Sigmoid colon (tissue), 7 donors: Measurements from ENCODE around the gene PHF20. TPM values are rescaled to one million over a fixed set of nuclear protein-coding genes. Genes with fewer than 3 reads are reported as not detected.
"Not testable (repeated sequence)": the region's sequence is repeated elsewhere in the genome, so short reads cannot be mapped to it uniquely, and the experiment has no call there.

Experiments
- DNase-seq: peaks from one replicate; pipeline ENCODE4 v3.0.0-alpha.2; 2019
- H3K27ac ChIP-seq, 4 donors: fragments of 200-600 bp; sonication (generic); one replicate each; pipeline ENCODE4 v1.5.1; 2016 to 2019; ENCODE audit warnings: mild to moderate bottlenecking in 1 of 4
- H3K27me3 ChIP-seq, 3 donors: fragments of 200-600 bp; sonication (generic); one replicate each; pipeline ENCODE4 v1.5.1; 2019; ENCODE audit warnings: mild to moderate bottlenecking in 1 of 3
- H3K36me3 ChIP-seq, 4 donors: fragments of 200-600 bp; sonication (generic); one replicate each; pipeline ENCODE4 v1.5.1; 2016 to 2019
- H3K4me1 ChIP-seq, 4 donors: fragments of 200-600 bp; sonication (generic); one replicate each; pipeline ENCODE4 v1.5.1; 2017 to 2019
- H3K4me3 ChIP-seq, 4 donors: fragments of 200-600 bp; sonication (generic); one replicate each; pipeline ENCODE4 v1.5.1; 2017 to 2019; ENCODE audit warnings: mild to moderate bottlenecking in 2 of 4, moderate library complexity in 1 of 4
- H3K9me3 ChIP-seq, 4 donors: fragments of 200-600 bp in 3 of 4; sonication (generic) in 3 of 4; one replicate each; pipeline versions ENCODE4 v1.5.1 to v1.6.1; 2013 to 2019
- EP300 ChIP-seq, 4 donors: sonication (generic); formaldehyde crosslinking; IDR thresholded peaks; one replicate each; pipeline ENCODE4 v1.6.1; 2017; ENCODE audit warnings: antibody characterized with exemption in 4 of 4
- POLR2A ChIP-seq, 2 donors: fragments of 450-650 bp; IDR thresholded peaks; one replicate each; pipeline ENCODE4 v1.6.1; 2016; ENCODE audit warnings: antibody characterized with exemption in 2 of 2, mild to moderate bottlenecking in 2 of 2, moderate library complexity in 2 of 2
- POLR2AphosphoS5 ChIP-seq, 4 donors: sonication (generic); formaldehyde crosslinking; IDR thresholded peaks; one replicate each; pipeline ENCODE4 v1.6.1; 2017; ENCODE audit warnings: antibody characterized with exemption in 4 of 4
- WGBS, 2 donors: extraction: QIAGEN DNeasy Blood & Tissue Kit; methylation state at CpG; one replicate each; pipeline ENCODE4 v1.1.7; 2013; 5-methylcytosine and 5-hydroxymethylcytosine counted together
- intact Hi-C: fragments of 100-400 bp; cut with DNase I; formaldehyde crosslinking; loops from one replicate; pipeline ENCODE4 v1.15.1; 2023
- polyA plus RNA-seq, 3 donors: library from polyadenylated mRNA; stranded (reverse); fragments of 200-250 nt; gene quantifications; one replicate each; pipeline ENCODE4 v1.2.3, GENCODE V29; 2013
- total RNA-seq, 4 donors: library from RNA; depleted of rRNA; stranded (reverse); fragments of >200 nt; gene quantifications; one replicate each; pipeline ENCODE4 v1.1.0, GENCODE V29; 2016
- TF ChIP-seq, protein P1 (sequence below), 4 experiments: fragments of 450-650 bp in 3 of 4; fragments of 200-600 bp in 1 of 4; IDR thresholded peaks; one replicate each; pipeline ENCODE4 v1.5.1; 2016 to 2019; ENCODE audit warnings: antibody characterized with exemption in 4 of 4, mild to moderate bottlenecking in 3 of 4, moderate library complexity in 2 of 4
- donor health status: healthy with polysubstance abuse.
- donor health status: Bipolar disorder and iron deficiency.
- donor health status: healthy.

PHF20 gene
- total and polyA plus RNA-seq, 7 donors, result 10.8 to 49.7 (median 41.0) TPM

DNA sequence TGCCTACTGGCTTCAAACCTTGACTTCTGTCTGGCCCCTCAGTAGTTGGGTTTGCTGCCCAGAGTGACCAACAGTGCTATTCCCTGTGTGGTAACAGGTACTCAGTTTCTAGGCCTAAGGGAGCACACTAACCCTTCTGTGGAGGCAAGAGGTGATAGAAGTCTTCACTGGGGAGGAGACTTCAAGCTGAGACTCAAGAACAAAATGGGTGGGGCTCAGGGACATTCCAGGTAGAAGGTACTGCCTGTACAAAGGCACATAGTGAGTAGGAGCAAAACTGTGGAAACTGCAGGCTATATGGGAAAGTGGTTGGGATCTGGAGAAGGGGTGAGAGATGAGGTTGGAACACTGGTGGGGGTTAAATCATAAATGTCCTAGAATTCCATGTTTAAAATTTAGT lies 184.8 kb downstream of the PHF20 start:
- Histone ChIP-seq H3K27me3 (no peaks in the 10 kb centered on the region), H3K4me1 (peaks cover 0 to 30% (median 24%) of the 10 kb centered on the region in 4 donors), H3K9me3 (no peaks in the 10 kb centered on the region), H3K4me3 (no peak overlapping the region), H3K27ac (no peak overlapping the region), H3K36me3 (no peaks in the 10 kb centered on the region)
- TF ChIP-seq POLR2AphosphoS5 (IDR thresholded peaks at IDR 0.05) (no peak), POLR2A (IDR thresholded peaks at IDR 0.05) (no peak), EP300 (IDR thresholded peaks at IDR 0.05) (no peak)
- TF ChIP-seq, protein P1, sequence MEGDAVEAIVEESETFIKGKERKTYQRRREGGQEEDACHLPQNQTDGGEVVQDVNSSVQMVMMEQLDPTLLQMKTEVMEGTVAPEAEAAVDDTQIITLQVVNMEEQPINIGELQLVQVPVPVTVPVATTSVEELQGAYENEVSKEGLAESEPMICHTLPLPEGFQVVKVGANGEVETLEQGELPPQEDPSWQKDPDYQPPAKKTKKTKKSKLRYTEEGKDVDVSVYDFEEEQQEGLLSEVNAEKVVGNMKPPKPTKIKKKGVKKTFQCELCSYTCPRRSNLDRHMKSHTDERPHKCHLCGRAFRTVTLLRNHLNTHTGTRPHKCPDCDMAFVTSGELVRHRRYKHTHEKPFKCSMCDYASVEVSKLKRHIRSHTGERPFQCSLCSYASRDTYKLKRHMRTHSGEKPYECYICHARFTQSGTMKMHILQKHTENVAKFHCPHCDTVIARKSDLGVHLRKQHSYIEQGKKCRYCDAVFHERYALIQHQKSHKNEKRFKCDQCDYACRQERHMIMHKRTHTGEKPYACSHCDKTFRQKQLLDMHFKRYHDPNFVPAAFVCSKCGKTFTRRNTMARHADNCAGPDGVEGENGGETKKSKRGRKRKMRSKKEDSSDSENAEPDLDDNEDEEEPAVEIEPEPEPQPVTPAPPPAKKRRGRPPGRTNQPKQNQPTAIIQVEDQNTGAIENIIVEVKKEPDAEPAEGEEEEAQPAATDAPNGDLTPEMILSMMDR (IDR thresholded peaks at IDR 0.05), result no peak
- no peak for DNase-seq
- intact Hi-C loops, result no loop called here

DNA sequence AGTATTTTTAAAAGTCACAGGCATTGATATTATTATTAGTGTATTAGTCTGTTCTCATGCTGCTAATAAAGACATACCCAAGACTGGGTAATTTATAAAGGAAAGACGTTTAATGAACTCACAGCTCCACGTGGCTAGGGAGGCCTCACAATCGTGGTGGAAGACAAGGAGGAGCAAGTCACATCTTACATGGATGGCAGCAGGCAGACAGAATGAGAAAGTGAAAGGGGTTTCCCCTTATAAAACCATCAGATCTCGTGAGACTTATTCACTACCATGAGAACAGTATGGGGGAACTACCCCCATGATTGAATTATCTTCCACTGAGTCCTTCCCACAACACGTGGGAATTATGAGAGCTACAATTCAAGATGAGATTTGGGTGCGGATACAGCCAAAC lies 187.5 kb downstream of the PHF20 start:
- H3K4me3 ChIP-seq, intact Hi-C loops, H3K36me3 ChIP-seq, H3K27ac ChIP-seq, H3K27me3 ChIP-seq, H3K9me3 ChIP-seq, DNase-seq: not testable (repeated sequence)
- WGBS, 2 donors, result 81 to 87% methylated on average over 6 of the region's 6 CpGs
- peaks cover 0 to 12% (median 6%) of the 10 kb centered on the region in 4 donors for H3K4me1 ChIP-seq

DNA sequence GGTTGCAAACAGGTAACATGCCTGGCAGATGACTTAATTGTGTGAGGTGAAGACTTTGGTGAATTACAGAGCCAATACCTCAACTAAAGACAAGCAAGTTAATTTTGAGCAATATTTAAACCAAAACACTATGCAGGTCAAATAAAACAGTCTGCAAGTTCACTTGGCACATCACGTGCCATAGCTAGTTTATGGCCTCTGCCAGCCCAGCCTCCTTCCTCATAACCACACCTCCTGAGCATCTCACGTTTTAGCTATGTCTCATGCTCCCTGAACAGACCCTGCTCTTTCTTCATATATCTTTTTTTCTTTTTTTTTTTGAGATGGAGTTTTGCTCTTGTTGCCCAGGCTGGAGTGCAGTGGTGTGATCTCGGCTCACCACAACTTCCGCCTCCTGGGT lies 192.1 kb downstream of the PHF20 start:
- no peaks in the 10 kb centered on the region for H3K36me3 ChIP-seq
- H3K4me3 ChIP-seq, result no peak overlapping the region
- no peak for DNase-seq
- no peaks in the 10 kb centered on the region for H3K4me1 ChIP-seq
- no peak overlapping the region for H3K27ac ChIP-seq
- TF ChIP-seq POLR2A (IDR thresholded peaks at IDR 0.05) (no peak), POLR2AphosphoS5 (IDR thresholded peaks at IDR 0.05) (no peak), EP300 (IDR thresholded peaks at IDR 0.05) (no peak)
- TF ChIP-seq, protein P1 (IDR thresholded peaks at IDR 0.05), result no peak
- no peaks in the 10 kb centered on the region for H3K27me3 ChIP-seq
- intact Hi-C loops, result no loop called here
- H3K9me3 ChIP-seq, result no peaks in the 10 kb centered on the region
- 56 to 72% methylated on average over 4 of the region's 4 CpGs for WGBS, 2 donors

DNA sequence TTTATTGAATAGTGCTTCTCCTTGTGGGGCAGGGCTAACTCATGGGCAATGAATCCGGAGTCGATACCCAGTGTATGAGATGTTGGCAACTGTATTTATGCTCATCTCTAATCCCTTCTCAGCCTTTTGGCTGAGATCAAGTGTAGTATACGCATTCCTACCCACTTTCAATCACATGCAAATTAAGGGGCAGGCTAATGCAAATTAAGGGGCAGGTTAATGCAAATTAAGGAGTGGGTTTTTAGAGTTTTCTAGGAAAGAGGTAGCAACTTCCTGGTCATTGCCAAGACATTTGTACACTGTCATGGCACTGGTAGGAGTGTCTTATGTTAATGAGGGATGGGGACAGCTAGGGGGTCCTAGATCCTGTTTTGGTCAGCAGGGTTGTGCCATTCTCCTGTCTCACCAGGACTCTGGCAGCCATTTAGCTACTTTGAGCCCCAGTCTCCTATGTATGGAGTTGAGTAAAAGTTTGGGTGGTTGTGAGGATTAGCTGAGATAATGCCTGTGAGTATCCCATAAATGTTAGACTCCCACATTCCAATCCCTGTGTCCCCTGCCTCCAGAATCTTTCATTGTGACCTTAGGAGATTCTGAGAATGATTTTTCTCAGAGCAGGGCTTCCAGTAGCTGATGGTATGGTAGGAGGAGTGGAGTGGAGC lies 196.3 kb downstream of the PHF20 start, which contains the start of gene CNBD2:
Gene CNBD2 (plus strand): TSS at position 612 of the 662 bp plus-strand sequence. CDS start 173 bp downstream, outside the sequence.
- Histone ChIP-seq H3K27me3 (no peaks in the 10 kb centered on the region), H3K27ac (no peak within 1 kb of the TSS), H3K9me3 (peaks cover 0 to 5% (median 0%) of the 10 kb centered on the region in 4 donors), H3K4me3 (no peak within 1 kb of the TSS), H3K36me3 (no peaks in the 10 kb centered on the region), H3K4me1 (peaks cover 0 to 6% (median 0%) of the 10 kb centered on the region in 4 donors)
- 95 to 96% methylated on average over 3 of the region's 3 CpGs for WGBS, 2 donors
- TF ChIP-seq POLR2A (IDR thresholded peaks at IDR 0.05) (no peak), POLR2AphosphoS5 (IDR thresholded peaks at IDR 0.05) (no peak), EP300 (IDR thresholded peaks at IDR 0.05) (no peak)
- TF ChIP-seq, protein P1 (IDR thresholded peaks at IDR 0.05), result no peak
- intact Hi-C loops, result no loop called here
- DNase-seq, result no peak

DNA sequence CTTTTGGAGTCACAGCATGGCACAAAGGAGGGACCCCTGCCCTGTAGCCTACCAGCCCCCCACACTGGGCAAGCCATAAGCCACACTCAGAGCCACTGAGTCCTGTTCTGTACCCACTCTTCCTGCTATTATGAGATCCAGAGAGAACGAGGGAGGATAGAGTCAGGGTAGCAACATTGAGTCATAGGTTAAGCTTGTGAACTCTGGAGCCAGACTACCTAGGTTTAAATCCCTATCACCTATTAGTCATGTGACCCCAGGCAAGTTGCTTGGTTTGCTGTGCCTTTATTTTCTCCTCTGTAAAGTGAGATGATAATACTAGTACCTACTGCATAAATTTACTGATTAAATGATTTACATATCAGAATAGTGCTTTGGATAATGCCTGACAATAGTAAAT lies 197.1 kb downstream of the PHF20 start:
- TF ChIP-seq, protein P1 (IDR thresholded peaks at IDR 0.05), result no peak
- no peak for TF ChIP-seq POLR2A (IDR thresholded peaks at IDR 0.05)
- TF ChIP-seq EP300 (IDR thresholded peaks at IDR 0.05), result no peak
- no peak for TF ChIP-seq POLR2AphosphoS5 (IDR thresholded peaks at IDR 0.05)
- 50 to 71% methylated on average over 1 of the region's 1 CpG for WGBS, 2 donors
- no peak overlapping the region for H3K27ac ChIP-seq
- intact Hi-C loops, result no loop called here
- H3K9me3 ChIP-seq, result peaks cover 0 to 5% (median 0%) of the 10 kb centered on the region in 4 donors
- no peak overlapping the region for H3K4me3 ChIP-seq
- no peaks in the 10 kb centered on the region for H3K36me3 ChIP-seq
- peaks cover 0 to 6% (median 0%) of the 10 kb centered on the region in 4 donors for H3K4me1 ChIP-seq
- no peak for DNase-seq
- no peaks in the 10 kb centered on the region for H3K27me3 ChIP-seq
